ENCODE data around the gene RALGAPA2. TPM values are rescaled to one million over a fixed set of nuclear protein-coding genes. Genes with fewer than 3 reads are reported as not detected.
"Not testable (repeated sequence)": the region's sequence is repeated elsewhere in the genome, so short reads cannot be mapped to it uniquely, and the experiment has no call there.

RALGAPA2 gene
- total RNA-seq, 2 experiments from 2014 or later, result 20.2 to 26.4 TPM

DNA sequence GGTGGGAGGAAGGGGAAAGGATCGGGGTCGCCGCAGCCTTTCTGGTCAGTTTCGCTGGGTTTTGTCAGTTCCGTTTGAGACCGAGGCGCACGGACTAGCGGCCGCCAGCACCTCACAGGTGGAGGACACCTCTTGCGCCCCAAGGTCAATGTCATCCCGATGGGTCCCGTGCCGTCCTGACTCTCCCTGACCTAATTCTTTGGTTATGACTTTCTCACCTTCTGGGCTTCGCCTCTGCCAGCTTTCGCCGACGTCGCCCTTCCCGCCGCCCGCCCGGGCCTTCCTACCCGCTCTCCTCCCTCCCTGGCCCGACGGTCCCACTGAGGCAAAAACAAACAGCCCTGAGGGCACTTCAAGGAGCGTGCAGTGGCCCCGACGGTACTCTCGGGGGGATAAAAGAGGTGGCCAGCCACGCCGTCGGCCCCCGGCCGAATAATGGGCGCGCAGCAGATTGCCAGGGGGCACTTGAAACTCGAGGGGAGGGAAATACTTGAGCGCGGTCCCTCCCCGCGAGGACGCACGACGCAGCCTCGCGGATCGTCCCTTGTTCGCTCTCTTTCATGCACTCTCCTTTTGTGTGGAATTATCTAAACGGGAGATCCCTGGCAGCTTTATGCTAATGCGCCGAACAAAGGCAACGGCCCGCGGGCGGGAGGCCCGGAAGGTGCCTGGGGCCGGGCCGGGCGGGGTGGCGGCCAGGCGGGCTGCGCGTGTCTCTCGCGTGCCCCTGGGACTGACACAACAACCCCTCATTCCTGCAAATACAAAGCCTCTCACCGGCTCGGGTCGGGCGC lies 348.4 kb downstream of the RALGAPA2 start:
- POLR2A ChIA-PET, result no interaction called here
- Mint-ChIP-seq H3K4me1 (peaks cover 36% of the 10 kb centered on the region), H3K27ac (no peak overlapping the region), H3K36me3 (ENCODE audit: low read depth) (no peaks in the 10 kb centered on the region), H3K27me3 (peaks cover 61% of the 10 kb centered on the region), H3K4me3 (peak overlapping the region; percentile 43), H3K9me3 (ENCODE audit: low read depth) (no peaks in the 10 kb centered on the region)
- CTCF ChIA-PET, result no interaction called here
- DNase-seq, result peak; percentile 43
- no peak for ATAC-seq
- intact Hi-C loops (cut with DNase I, micrococcal nuclease), result loop anchor here (2.0 to 10.0 kb wide), 8 partner anchors 49 to 1151 kb away; partner anchors contain the start of genes NKX2-2 (in 2 of the 2), LINC00237 (in 1 of the 2), NKX2-4 (in 1 of the 2) and XRN2 (in 1 of the 2)

GRCh38 chr20:20363434-20363798 lies 349.0 kb downstream of the RALGAPA2 start:
- Mint-ChIP-seq H3K36me3 (ENCODE audit: low read depth) (no peaks in the 10 kb centered on the region), H3K9me3 (ENCODE audit: low read depth) (no peaks in the 10 kb centered on the region), H3K27ac (no peak overlapping the region), H3K4me3 (peak overlapping the region; percentile 43), H3K4me1 (peaks cover 36% of the 10 kb centered on the region), H3K27me3 (peaks cover 61% of the 10 kb centered on the region)
- intact Hi-C loops (cut with DNase I, micrococcal nuclease), result loop anchor here (5.0 to 10.0 kb wide), 6 partner anchors 281 to 1151 kb away; partner anchors contain the start of genes NKX2-2 (in 2 of the 2), LINC00237 (in 1 of the 2), NKX2-4 (in 1 of the 2) and XRN2 (in 1 of the 2)
- ATAC-seq, result no peak
- ChIA-PET POLR2A (no interaction called here), CTCF (interaction anchor here (0.6 kb wide), 1 partner anchor 354 kb away, joined by 4 read pairs; no protein-coding TSS in a partner anchor)
- no peak for DNase-seq

GRCh38 chr20:20362774-20363433 lies 349.5 kb downstream of the RALGAPA2 start:
- CTCF ChIA-PET, result interaction anchor here (0.6 kb wide), 1 partner anchor 353 kb away, joined by 4 read pairs; no protein-coding TSS in a partner anchor
- Mint-ChIP-seq H3K4me3 (peak overlapping the region; percentile 43), H3K36me3 (ENCODE audit: low read depth) (no peaks in the 10 kb centered on the region), H3K27me3 (peaks cover 61% of the 10 kb centered on the region), H3K9me3 (ENCODE audit: low read depth) (no peaks in the 10 kb centered on the region), H3K27ac (no peak overlapping the region), H3K4me1 (peaks cover 36% of the 10 kb centered on the region)
- POLR2A ChIA-PET, result no interaction called here
- DNase-seq (peak; percentile 45), ATAC-seq (no peak)
- intact Hi-C loops (cut with DNase I, micrococcal nuclease), result loop anchor here (5.0 to 10.0 kb wide), 6 partner anchors 281 to 1152 kb away; partner anchors contain the start of genes NKX2-2 (in 2 of the 2), LINC00237 (in 1 of the 2), NKX2-4 (in 1 of the 2) and XRN2 (in 1 of the 2)

DNA sequence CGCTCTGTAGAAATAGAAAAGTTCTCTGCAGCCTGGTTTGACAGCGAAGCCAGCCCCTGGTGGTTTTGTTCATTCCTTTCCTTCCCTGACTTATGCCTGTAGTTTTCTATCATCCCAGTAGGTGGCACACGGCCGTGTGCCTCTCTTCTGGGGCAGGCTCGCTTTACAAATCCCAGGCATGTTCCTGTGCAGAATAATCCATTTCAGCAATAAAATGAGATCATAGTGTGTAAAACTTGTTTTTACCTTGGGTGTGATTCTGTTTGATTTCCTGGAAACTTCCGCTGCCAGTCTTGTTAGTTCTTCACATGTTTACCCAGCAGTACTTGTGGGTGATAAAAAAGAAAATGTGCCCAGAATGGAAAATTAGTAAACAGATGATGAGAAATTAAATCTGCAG lies 352.0 kb downstream of the RALGAPA2 start:
- intact Hi-C loops (cut with DNase I, micrococcal nuclease), result loop anchor here (1.0 to 10.0 kb wide), 9 partner anchors 92 to 1154 kb away; partner anchors contain the start of genes NKX2-2 (in 2 of the 2), LINC00237 (in 1 of the 2), NKX2-4 (in 1 of the 2) and XRN2 (in 1 of the 2)
- no peaks in the 10 kb centered on the region for H3K36me3 Mint-ChIP-seq (ENCODE audit: low read depth)
- peaks cover 49% of the 10 kb centered on the region for H3K27me3 Mint-ChIP-seq
- CTCF ChIA-PET, result interaction anchor here (1.0 to 2.6 kb wide), 7 partner anchors 10 to 95 kb away, joined by 3 to 10 read pairs (median 3); no protein-coding TSS in a partner anchor
- ATAC-seq (peak; percentile 71), DNase-seq (peak; percentile 69)
- no peak overlapping the region for H3K4me3 Mint-ChIP-seq
- no peaks in the 10 kb centered on the region for H3K9me3 Mint-ChIP-seq (ENCODE audit: low read depth)
- H3K27ac Mint-ChIP-seq, result no peak overlapping the region
- POLR2A ChIA-PET, result no interaction called here
- peaks cover 27% of the 10 kb centered on the region for H3K4me1 Mint-ChIP-seq

DNA sequence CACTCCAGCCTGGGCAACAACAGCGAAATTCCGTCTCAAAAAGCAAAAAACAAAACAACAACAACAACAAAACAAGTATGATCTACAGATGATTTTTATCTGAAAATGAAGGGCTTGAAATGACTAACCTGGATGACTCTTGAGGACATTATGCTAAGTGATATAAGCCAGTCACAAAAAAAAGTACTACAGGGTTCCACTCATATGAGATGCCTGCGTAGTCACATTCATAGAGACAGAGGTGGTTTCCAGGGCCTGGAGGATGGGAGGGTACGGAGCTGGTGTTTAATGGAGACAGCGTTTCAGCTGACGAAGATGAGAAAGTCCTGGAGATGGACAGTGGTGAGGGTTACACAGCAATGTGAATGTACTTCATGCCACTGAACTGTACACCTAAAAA lies 352.8 kb downstream of the RALGAPA2 start:
- peak; percentile 54 for ATAC-seq
- POLR2A ChIA-PET, result no interaction called here
- CTCF ChIA-PET, result interaction anchor here (1.0 to 2.6 kb wide), 7 partner anchors 9 to 209 kb away, joined by 3 to 10 read pairs (median 3); no protein-coding TSS in a partner anchor
- Mint-ChIP-seq H3K36me3 (ENCODE audit: low read depth) (no peaks in the 10 kb centered on the region), H3K27ac (no peak overlapping the region), H3K27me3 (peaks cover 44% of the 10 kb centered on the region), H3K9me3 (ENCODE audit: low read depth) (no peaks in the 10 kb centered on the region), H3K4me3 (no peak overlapping the region), H3K4me1 (peaks cover 24% of the 10 kb centered on the region)
- no peak for DNase-seq
- intact Hi-C loops (cut with DNase I, micrococcal nuclease), result loop anchor here (1.0 to 10.0 kb wide), 9 partner anchors 93 to 1155 kb away; partner anchors contain the start of genes NKX2-2 (in 2 of the 2), LINC00237 (in 1 of the 2), NKX2-4 (in 1 of the 2) and XRN2 (in 1 of the 2)

DNA sequence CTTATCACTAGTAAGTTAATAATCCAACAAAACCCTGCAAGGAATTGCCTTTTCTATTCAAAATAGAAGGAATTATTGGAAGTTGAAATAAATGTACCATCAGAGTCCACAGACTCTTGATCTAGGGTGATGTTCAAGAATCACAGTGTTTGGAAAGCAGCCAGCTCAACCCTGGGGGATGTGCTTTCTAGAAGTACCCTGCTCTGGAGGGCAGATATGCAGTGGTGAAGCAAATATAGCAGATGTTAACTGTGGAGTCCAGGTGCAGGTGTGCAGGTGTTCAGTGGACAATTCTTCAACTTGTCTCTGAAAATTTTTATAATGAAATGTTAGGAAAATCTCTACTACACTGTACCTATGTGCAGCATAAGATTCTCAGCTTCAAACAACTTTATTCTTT lies 353.6 kb downstream of the RALGAPA2 start:
- H3K27me3 Mint-ChIP-seq, result peaks cover 42% of the 10 kb centered on the region
- no peak for DNase-seq
- H3K4me3 Mint-ChIP-seq, result no peak overlapping the region
- peaks cover 20% of the 10 kb centered on the region for H3K4me1 Mint-ChIP-seq
- POLR2A ChIA-PET, result no interaction called here
- H3K9me3 Mint-ChIP-seq (ENCODE audit: low read depth), result peaks cover 2% of the 10 kb centered on the region
- H3K36me3 Mint-ChIP-seq (ENCODE audit: low read depth), result no peaks in the 10 kb centered on the region
- no peak for ATAC-seq
- CTCF ChIA-PET, result interaction anchor here (1.3 to 2.6 kb wide), 3 partner anchors 13 to 210 kb away, joined by 3 to 10 read pairs (median 4); no protein-coding TSS in a partner anchor
- H3K27ac Mint-ChIP-seq, result no peak overlapping the region
- intact Hi-C loops (cut with DNase I, micrococcal nuclease), result no loop called here

- H3K9me3 Mint-ChIP-seq (ENCODE audit: low read depth); H3K4me3 Mint-ChIP-seq; CTCF ChIA-PET; intact Hi-C loops (cut with DNase I, micrococcal nuclease); H3K36me3 Mint-ChIP-seq (ENCODE audit: low read depth); ATAC-seq; DNase-seq; H3K27ac Mint-ChIP-seq; POLR2A ChIA-PET; H3K4me1 Mint-ChIP-seq: not testable (repeated sequence)
- H3K27me3 Mint-ChIP-seq, result peaks cover 30% of the 10 kb centered on the region
These were observed 356.9 kb downstream of the RALGAPA2 start for GRCh38 chr20:20355503-20355902.

GRCh38 chr20:20353576-20353975 lies 358.9 kb downstream of the RALGAPA2 start:
- POLR2A ChIA-PET, result no interaction called here

GRCh38 chr20:20344476-20344875 lies 368.0 kb downstream of the RALGAPA2 start:
- CTCF ChIA-PET, result no interaction called here
- intact Hi-C loops (cut with DNase I, micrococcal nuclease), result no loop called here
- peaks cover 1% of the 10 kb centered on the region for H3K9me3 Mint-ChIP-seq (ENCODE audit: low read depth)
- no peak for DNase-seq
- H3K4me3 Mint-ChIP-seq, result no peak overlapping the region
- H3K27ac Mint-ChIP-seq, result no peak overlapping the region
- no peaks in the 10 kb centered on the region for H3K36me3 Mint-ChIP-seq (ENCODE audit: low read depth)
- H3K27me3 Mint-ChIP-seq, result peaks cover 16% of the 10 kb centered on the region
- H3K4me1 Mint-ChIP-seq, result no peaks in the 10 kb centered on the region
- POLR2A ChIA-PET, result no interaction called here
- ATAC-seq, result no peak

More at GRCh38 chr20:20353576-20353975, 358.9 kb downstream of the RALGAPA2 start:
- CTCF ChIA-PET, result interaction anchor here (0.6 kb wide), 1 partner anchor 280 kb away, joined by 3 read pairs; no protein-coding TSS in a partner anchor
- H3K36me3 Mint-ChIP-seq (ENCODE audit: low read depth), result no peaks in the 10 kb centered on the region
- H3K4me1 Mint-ChIP-seq, result no peaks in the 10 kb centered on the region
- DNase-seq, result no peak
- H3K27me3 Mint-ChIP-seq, result peaks cover 32% of the 10 kb centered on the region
- no peak overlapping the region for H3K4me3 Mint-ChIP-seq
- no peak overlapping the region for H3K27ac Mint-ChIP-seq
- intact Hi-C loops (cut with DNase I, micrococcal nuclease), result no loop called here
- peaks cover 4% of the 10 kb centered on the region for H3K9me3 Mint-ChIP-seq (ENCODE audit: low read depth)
- no peak for ATAC-seq

GRCh38 chr20:20343932-20344331 lies 368.5 kb downstream of the RALGAPA2 start:
- Mint-ChIP-seq H3K9me3 (ENCODE audit: low read depth) (peaks cover 1% of the 10 kb centered on the region), H3K27me3 (peaks cover 12% of the 10 kb centered on the region), H3K4me3 (no peak overlapping the region), H3K36me3 (ENCODE audit: low read depth) (no peaks in the 10 kb centered on the region), H3K4me1 (no peaks in the 10 kb centered on the region), H3K27ac (no peak overlapping the region)
- intact Hi-C loops (cut with DNase I, micrococcal nuclease), result no loop called here
- DNase-seq (no peak), ATAC-seq (no peak)
- ChIA-PET POLR2A (no interaction called here), CTCF (no interaction called here)

Measured in activated CD4-positive, alpha-beta T cell treated with anti-CD3 and anti-CD28 coated beads for 36 hours (primary cell).